GM23248 (cell line): ENCODE measurements around the gene SCAMP2. TPM values are rescaled to one million over a fixed set of nuclear protein-coding genes. Genes with fewer than 3 reads are reported as not detected.

Experiments used
- DNase-seq: peaks from one replicate; pipeline ENCODE4 v3.0.0-alpha.2; 2015
- H2AFZ ChIP-seq: fragments of 200-600 bp; sonication (generic); 2 replicates; pipeline ENCODE4 v1.6.1; 2016; ENCODE audit warnings: antibody characterized with exemption
- H3F3A ChIP-seq: fragments of 200-600 bp; sonication (generic); 2 replicates; pipeline ENCODE4 v1.6.1; 2016; ENCODE audit warnings: mild to moderate bottlenecking, antibody characterized with exemption, mixed run types; ENCODE audit not compliant: insufficient read depth
- H3K27ac ChIP-seq: fragments of 200-600 bp; sonication (generic); 2 replicates; pipeline ENCODE4 v1.5.1; 2016; ENCODE audit warnings: mild to moderate bottlenecking
- H3K27me3 ChIP-seq: fragments of 200-600 bp; sonication (generic); replicated peaks from 2 replicates; pipeline ENCODE4 v1.6.1; 2016; ENCODE audit warnings: mild to moderate bottlenecking; ENCODE audit not compliant: insufficient read depth
- H3K36me3 ChIP-seq: fragments of 200-600 bp; sonication (generic); 2 replicates; pipeline ENCODE4 v1.6.1; 2016; ENCODE audit warnings: low read depth, mild to moderate bottlenecking
- H3K4me1 ChIP-seq: fragments of 200-600 bp; sonication (generic); 2 replicates; pipeline ENCODE4 v1.6.1; 2016; ENCODE audit warnings: mild to moderate bottlenecking; ENCODE audit not compliant: insufficient read depth
- H3K4me2 ChIP-seq: fragments of 200-600 bp; sonication (generic); one replicate; pipeline ENCODE4 v1.6.1; 2016; ENCODE audit warnings: mild to moderate bottlenecking; ENCODE audit not compliant: unreplicated experiment
- H3K4me3 ChIP-seq: fragments of 200-600 bp; sonication (generic); 2 replicates; pipeline ENCODE4 v1.5.1; 2016; ENCODE audit warnings: mild to moderate bottlenecking
- H3K79me2 ChIP-seq: fragments of 200-600 bp; sonication (generic); 2 replicates; pipeline ENCODE4 v1.6.1; 2016; ENCODE audit warnings: mild to moderate bottlenecking; ENCODE audit not compliant: insufficient read depth
- H3K9ac ChIP-seq: fragments of 200-600 bp; sonication (generic); 2 replicates; pipeline ENCODE4 v1.6.1; 2016; ENCODE audit warnings: mild to moderate bottlenecking
- H3K9me2 ChIP-seq: fragments of 200-600 bp; sonication (generic); 2 replicates; pipeline ENCODE4 v1.6.1; 2016; ENCODE audit warnings: mixed run types, mild to moderate bottlenecking, moderate library complexity; ENCODE audit not compliant: insufficient read depth
- H3K9me3 ChIP-seq: fragments of 200-600 bp; sonication (generic); one replicate; pipeline ENCODE4 v1.6.1; 2017; ENCODE audit warnings: low read depth
- H4K20me1 ChIP-seq: fragments of 200-600 bp; sonication (generic); 2 replicates; pipeline ENCODE4 v1.6.0; 2016; ENCODE audit not compliant: insufficient read depth
- EZH2 ChIP-seq: fragments of 200-600 bp; sonication (generic); IDR thresholded peaks from 2 replicates; pipeline ENCODE4 v1.6.1; 2018; ENCODE audit warnings: antibody characterized with exemption, mild to moderate bottlenecking; ENCODE audit not compliant: insufficient read depth, poor library complexity, severe bottlenecking
- EZH2phosphoT487 ChIP-seq: fragments of 200-600 bp; sonication (generic); IDR thresholded peaks from 2 replicates; pipeline ENCODE4 v1.6.1; 2018; ENCODE audit warnings: antibody characterized with exemption, moderate library complexity, mild to moderate bottlenecking, low read depth; ENCODE audit not compliant: insufficient read depth
- WGBS, 2 experiments: methylation state at CpG; one replicate each; pipeline ENCODE4 v1.1.6; 2015 to 2017; ENCODE audit warnings: low lambda C conversion rate in 2 of 2, low coverage in 1 of 2; ENCODE audit errors: missing lambda C conversion rate in 2 of 2; 5-methylcytosine and 5-hydroxymethylcytosine counted together
- in situ Hi-C: fragments of 300-500 bp; cut with MboI; formaldehyde crosslinking; loops from 2 replicates; pipeline ENCODE4 v1.15.0; 2020
- polyA plus RNA-seq: library from polyadenylated mRNA; unstranded; fragments of >200 nt; fragmentation: Nextera tagmentation; extraction: Ambion mirVana; gene quantifications from 2 replicates; pipeline ENCODE4 v1.2.1, GENCODE V29; 2016
- total RNA-seq: library from RNA; depleted of rRNA; stranded (reverse); fragments of >200 nt; shearing (Covaris generic); gene quantifications from 2 replicates; pipeline ENCODE4 v1.2.3, GENCODE V29; 2014

Gene SCAMP2
- total and polyA plus RNA-seq, 2 experiments from 2014 or later = 28.7 to 83.0 TPM

DNA sequence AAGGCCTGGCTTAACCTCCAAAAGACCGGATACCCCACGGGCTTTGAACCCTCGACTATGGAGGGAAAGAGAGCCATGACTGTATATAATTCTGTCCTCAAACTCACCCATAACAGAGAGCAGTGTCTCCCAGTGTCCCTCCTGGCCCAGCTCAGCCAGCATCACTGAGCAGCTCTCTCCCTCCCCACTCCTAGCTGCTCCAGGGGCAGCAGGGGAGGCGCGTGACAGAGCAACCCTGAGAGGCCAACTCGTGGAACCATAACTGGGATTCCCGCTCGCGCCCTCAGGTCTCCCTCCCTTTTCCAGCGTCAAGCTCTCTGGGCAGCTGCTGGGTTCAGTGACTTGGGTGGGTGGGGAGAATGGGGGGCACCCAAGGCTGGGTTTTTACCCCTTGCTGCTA is 47.3 kb downstream of the SCAMP2 start:
- Histone ChIP-seq H2AFZ (no peak overlapping the region), H3K4me3 (no peak overlapping the region), H3K27me3 (peaks cover 6% of the 10 kb centered on the region), H3K9me2 (no peaks in the 10 kb centered on the region), H3K4me2 (no peak overlapping the region), H3K36me3 (no peaks in the 10 kb centered on the region), H3K9ac (no peak overlapping the region), H4K20me1 (no peaks in the 10 kb centered on the region), H3K27ac (no peak overlapping the region), H3K4me1 (no peaks in the 10 kb centered on the region), H3K79me2 (no peaks in the 10 kb centered on the region), H3K9me3 (no peaks in the 10 kb centered on the region), H3F3A (0 out of 2 replicates have a peak, but pooled peaks cover 4% of the 10 kb centered on the region)
- in situ Hi-C loops = no loop called here
- WGBS, 2 experiments = 51 to 53% methylated on average over 10 of the region's 10 CpGs
- TF ChIP-seq EZH2phosphoT487 (no peak), EZH2 (no peak)
- no peak for DNase-seq

DNA sequence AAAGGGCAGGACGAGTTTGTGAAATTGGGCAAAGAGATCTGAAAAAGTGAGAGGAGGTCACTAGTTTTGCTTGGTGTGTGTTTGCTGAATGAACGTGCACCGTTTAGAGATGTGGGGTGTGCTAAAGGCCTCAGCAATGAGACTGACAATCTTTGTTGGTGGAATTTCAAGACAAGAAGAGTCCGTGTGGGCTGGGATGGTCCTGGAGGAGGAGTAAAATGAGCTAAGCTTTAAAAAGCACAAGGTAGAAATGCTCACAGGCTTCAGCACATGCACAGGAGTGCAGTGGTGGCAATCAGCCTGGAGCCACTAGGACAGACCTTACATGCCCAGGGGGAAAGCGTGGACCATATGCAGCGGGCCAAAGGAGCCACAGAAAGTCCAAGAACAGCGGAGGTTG is 48.2 kb downstream of the SCAMP2 start:
- H3K9me2 ChIP-seq = no peaks in the 10 kb centered on the region

DNA sequence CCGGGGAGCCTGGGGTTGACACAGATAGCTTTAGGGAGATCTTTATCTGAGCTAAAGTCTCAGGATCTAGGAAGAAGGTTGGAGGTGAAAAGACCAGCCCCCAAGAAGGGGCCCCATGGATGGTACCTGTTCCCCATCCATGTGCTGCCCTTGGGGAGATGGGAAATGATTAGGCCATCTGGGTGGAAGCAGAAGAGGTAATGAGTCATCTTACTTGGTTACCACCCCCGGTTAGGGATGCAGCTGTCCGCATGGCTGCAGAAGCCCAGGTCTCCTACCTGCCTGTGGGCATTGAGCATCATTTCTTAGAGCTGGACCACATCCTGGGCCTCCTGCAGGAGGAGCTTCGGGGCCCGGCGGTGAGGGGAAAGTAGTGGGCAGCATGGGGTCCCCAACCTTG is 49.8 kb downstream of the SCAMP2 start:
- Histone ChIP-seq H3K4me3 (no peak overlapping the region), H3K79me2 (no peaks in the 10 kb centered on the region), H3K27me3 (peaks cover 6% of the 10 kb centered on the region), H3K27ac (no peak overlapping the region), H4K20me1 (no peaks in the 10 kb centered on the region), H2AFZ (no peak overlapping the region), H3K36me3 (no peaks in the 10 kb centered on the region), H3K9me2 (no peaks in the 10 kb centered on the region), H3K4me1 (no peaks in the 10 kb centered on the region), H3F3A (no peaks in the 10 kb centered on the region), H3K4me2 (no peak overlapping the region), H3K9ac (no peak overlapping the region), H3K9me3 (no peaks in the 10 kb centered on the region)
- WGBS, 2 experiments = 39 to 49% methylated on average over 6 of the region's 6 CpGs
- no peak for DNase-seq
- in situ Hi-C loops = no loop called here
- no peak for TF ChIP-seq EZH2phosphoT487
- TF ChIP-seq EZH2 = no peak

More for the DNA sequence above, 48.2 kb downstream of the SCAMP2 start:
- H3K4me3 ChIP-seq = no peak overlapping the region
- no peaks in the 10 kb centered on the region for H3K79me2 ChIP-seq
- H3K27ac ChIP-seq = no peak overlapping the region
- no peaks in the 10 kb centered on the region for H3K9me3 ChIP-seq
- no peaks in the 10 kb centered on the region for H3K36me3 ChIP-seq
- WGBS, 2 experiments = 46% methylated on average over 7 of the region's 7 CpGs
- H2AFZ ChIP-seq = no peak overlapping the region
- H3F3A ChIP-seq = 0 out of 2 replicates have a peak, but pooled peaks cover 4% of the 10 kb centered on the region
- H3K27me3 ChIP-seq = peaks cover 6% of the 10 kb centered on the region
- TF ChIP-seq EZH2phosphoT487 = no peak
- TF ChIP-seq EZH2 = no peak
- H3K4me1 ChIP-seq = no peaks in the 10 kb centered on the region
- H3K9ac ChIP-seq = no peak overlapping the region
- no peaks in the 10 kb centered on the region for H4K20me1 ChIP-seq
- DNase-seq = no peak
- in situ Hi-C loops = no loop called here
- no peak overlapping the region for H3K4me2 ChIP-seq

DNA sequence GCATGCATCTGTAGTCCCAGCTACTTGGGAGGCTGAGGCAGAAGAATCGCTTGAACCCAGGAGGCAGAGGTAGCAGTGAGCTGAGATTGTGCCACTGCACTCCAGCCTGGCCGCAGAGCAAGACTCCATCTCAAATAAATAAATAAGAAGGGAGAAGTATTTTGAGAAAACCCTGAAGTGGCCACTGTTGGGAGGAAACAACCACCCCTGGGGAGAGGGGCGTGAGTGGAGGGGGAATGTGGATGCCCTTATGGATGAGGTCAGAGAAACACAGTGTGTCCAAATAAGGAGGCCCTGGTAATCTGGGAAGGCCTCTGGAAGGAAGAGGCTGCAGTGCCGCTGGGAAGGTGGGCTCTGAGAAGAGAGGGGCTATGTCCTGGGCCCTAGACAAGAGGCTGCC is 50.9 kb downstream of the SCAMP2 start:
- H3K4me2 ChIP-seq = no peak overlapping the region
- in situ Hi-C loops = no loop called here
- H3K79me2 ChIP-seq = no peaks in the 10 kb centered on the region
- WGBS, 2 experiments = 72 to 88% methylated on average over 4 of the region's 4 CpGs
- no peaks in the 10 kb centered on the region for H3K9me3 ChIP-seq
- no peaks in the 10 kb centered on the region; the same call in 1 of the 2 replicates for H3K4me1 ChIP-seq
- DNase-seq = no peak
- H3K9ac ChIP-seq = no peak overlapping the region
- peaks cover 6% of the 10 kb centered on the region for H3K27me3 ChIP-seq
- H3K4me3 ChIP-seq = no peak overlapping the region
- no peak for TF ChIP-seq EZH2
- no peak for TF ChIP-seq EZH2phosphoT487
- no peak overlapping the region for H3K27ac ChIP-seq
- H3K36me3 ChIP-seq = no peaks in the 10 kb centered on the region
- no peaks in the 10 kb centered on the region for H3F3A ChIP-seq
- H2AFZ ChIP-seq = no peak overlapping the region
- no peaks in the 10 kb centered on the region for H4K20me1 ChIP-seq
- no peaks in the 10 kb centered on the region for H3K9me2 ChIP-seq

DNA sequence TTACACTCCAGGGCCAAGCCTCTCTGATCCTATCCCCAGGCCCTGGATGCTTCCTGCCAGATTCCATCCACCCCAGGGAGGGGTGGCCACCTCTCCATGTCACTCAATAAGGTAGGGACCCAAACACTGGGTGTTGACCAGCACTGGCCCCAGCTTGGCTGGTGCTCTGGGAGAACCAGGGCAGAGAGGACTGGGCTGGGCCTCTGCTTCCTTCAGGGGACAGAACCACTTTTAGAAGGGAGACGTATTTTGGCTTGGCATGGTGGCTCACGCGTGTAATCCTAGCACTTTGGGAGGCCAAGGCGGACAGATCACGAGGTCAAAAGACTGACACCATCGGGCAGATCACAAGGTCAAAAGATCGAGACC is 51.4 kb downstream of the SCAMP2 start:
- TF ChIP-seq EZH2phosphoT487 (no peak), EZH2 (no peak)
- Histone ChIP-seq H3K9me3 (no peaks in the 10 kb centered on the region), H3K4me1 (no peaks in the 10 kb centered on the region; the same call in 1 of the 2 replicates), H3K4me2 (no peak overlapping the region), H3F3A (no peaks in the 10 kb centered on the region), H3K79me2 (no peaks in the 10 kb centered on the region), H3K9ac (no peak overlapping the region), H3K27me3 (peaks cover 6% of the 10 kb centered on the region), H3K36me3 (no peaks in the 10 kb centered on the region), H3K4me3 (no peak overlapping the region), H3K9me2 (no peaks in the 10 kb centered on the region), H4K20me1 (no peaks in the 10 kb centered on the region), H2AFZ (no peak overlapping the region), H3K27ac (no peak overlapping the region)
- in situ Hi-C loops = no loop called here
- DNase-seq = no peak
- WGBS, 2 experiments = 75 to 78% methylated on average over 7 of the region's 7 CpGs
